Liver (tissue), 3 donors: ENCODE data around the gene LPAR2.

Experiments
- HNF4A ChIP-seq, 2 donors: conservative IDR thresholded peaks; 2 replicates each; pipeline ENCODE4 v1.6.1; 2016; ENCODE audit warnings: antibody characterized with exemption in 2 of 2, mild to moderate bottlenecking in 2 of 2
- TF ChIP-seq, protein P1 (sequence below): fragments of 150-350 bp; IDR thresholded peaks from 2 replicates; pipeline ENCODE4 v1.5.1; 2017; ENCODE audit warnings: improper control_type of control experiment, low read depth, low read length; ENCODE audit not compliant: missing input control
- donor health status: healthy.
- donor health status: healthy.

DNA sequence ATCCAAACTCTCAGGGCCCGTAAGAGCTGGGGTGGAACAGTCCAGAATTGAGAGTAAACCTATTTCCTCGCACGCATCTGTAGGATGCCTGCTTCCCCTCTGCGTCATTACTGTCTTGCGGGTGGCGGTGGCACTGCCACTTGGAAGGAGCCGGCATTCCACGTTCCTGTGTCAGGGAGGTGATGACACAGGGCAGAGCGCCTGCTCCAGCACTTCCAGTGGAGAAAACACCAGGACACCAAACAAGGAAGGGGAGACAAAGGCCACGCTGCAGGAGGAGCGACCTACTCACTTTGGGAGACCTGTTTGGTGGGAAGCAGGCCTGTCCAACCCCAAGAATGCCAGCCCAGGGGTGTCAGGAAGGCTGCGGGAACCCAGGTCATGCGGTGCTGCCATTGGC, 46.6 kb downstream of the LPAR2 start:
- TF ChIP-seq, protein P1, sequence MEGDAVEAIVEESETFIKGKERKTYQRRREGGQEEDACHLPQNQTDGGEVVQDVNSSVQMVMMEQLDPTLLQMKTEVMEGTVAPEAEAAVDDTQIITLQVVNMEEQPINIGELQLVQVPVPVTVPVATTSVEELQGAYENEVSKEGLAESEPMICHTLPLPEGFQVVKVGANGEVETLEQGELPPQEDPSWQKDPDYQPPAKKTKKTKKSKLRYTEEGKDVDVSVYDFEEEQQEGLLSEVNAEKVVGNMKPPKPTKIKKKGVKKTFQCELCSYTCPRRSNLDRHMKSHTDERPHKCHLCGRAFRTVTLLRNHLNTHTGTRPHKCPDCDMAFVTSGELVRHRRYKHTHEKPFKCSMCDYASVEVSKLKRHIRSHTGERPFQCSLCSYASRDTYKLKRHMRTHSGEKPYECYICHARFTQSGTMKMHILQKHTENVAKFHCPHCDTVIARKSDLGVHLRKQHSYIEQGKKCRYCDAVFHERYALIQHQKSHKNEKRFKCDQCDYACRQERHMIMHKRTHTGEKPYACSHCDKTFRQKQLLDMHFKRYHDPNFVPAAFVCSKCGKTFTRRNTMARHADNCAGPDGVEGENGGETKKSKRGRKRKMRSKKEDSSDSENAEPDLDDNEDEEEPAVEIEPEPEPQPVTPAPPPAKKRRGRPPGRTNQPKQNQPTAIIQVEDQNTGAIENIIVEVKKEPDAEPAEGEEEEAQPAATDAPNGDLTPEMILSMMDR = no peak
- no peak for TF ChIP-seq HNF4A (conservative IDR thresholded peaks at IDR 0.05)
